CD4-positive, alpha-beta T cell treated with Interleukin-4 for 4 hours (primary cell): Measurements from ENCODE around the gene PEX5.
"Not testable (repeated sequence)": the region's sequence is repeated elsewhere in the genome, so short reads cannot be mapped to it uniquely, and the experiment has no call there.

Source experiments
- DNase-seq: peaks from one replicate; pipeline ENCODE4 v3.0.0-alpha.2; 2020

PEX5 gene

GRCh38 chr12:7219599-7220243 lies 30.2 kb downstream of the PEX5 start:
- DNase-seq = peak; percentile 72

- no peak for DNase-seq
Measured at GRCh38 chr12:7221486-7221885, 32.0 kb downstream of the PEX5 start.

- no peak for DNase-seq
Measured at GRCh38 chr12:7229741-7230140, 40.3 kb downstream of the PEX5 start.

GRCh38 chr12:7241404-7242005 lies 52.0 kb downstream of the PEX5 start:
- no peak for DNase-seq

GRCh38 chr12:7242176-7243101 lies 53.0 kb downstream of the PEX5 start:
- DNase-seq = no peak

- not testable (repeated sequence) for DNase-seq
Measured at GRCh38 chr12:7251328-7251996, 62.0 kb downstream of the PEX5 start.

- DNase-seq = no peak
Measured at GRCh38 chr12:7259060-7259459, 69.6 kb downstream of the PEX5 start.
